Parathyroid adenoma (tissue), 2 donors: ENCODE measurements around the gene C1orf35.

ENCODE experiments used
- H2AFZ ChIP-seq: fragments of 300-600 bp; sonication (generic); one replicate; pipeline ENCODE4 v1.7.0; 2017; ENCODE audit warnings: antibody characterized with exemption, mild to moderate bottlenecking
- H3K27ac ChIP-seq: fragments of 300-600 bp; sonication (generic); one replicate; pipeline ENCODE4 v1.7.0; 2017
- H3K27me3 ChIP-seq: fragments of 300-600 bp; sonication (generic); one replicate; pipeline ENCODE4 v1.7.0; 2017; ENCODE audit warnings: low read length; ENCODE audit not compliant: control insufficient read depth, insufficient read depth
- H3K36me3 ChIP-seq: fragments of 300-600 bp; sonication (generic); one replicate; pipeline ENCODE4 v1.7.0; 2017; ENCODE audit warnings: low read length; ENCODE audit not compliant: control insufficient read depth, insufficient read depth
- H3K4me1 ChIP-seq: fragments of 300-600 bp; sonication (generic); one replicate; pipeline ENCODE4 v1.7.0; 2017; ENCODE audit warnings: control low read depth
- H3K4me2 ChIP-seq: fragments of 300-600 bp; sonication (generic); one replicate; pipeline ENCODE4 v1.7.0; 2017; ENCODE audit warnings: low read length
- H3K4me3 ChIP-seq: fragments of 300-600 bp; sonication (generic); one replicate; pipeline ENCODE4 v1.7.0; 2017; ENCODE audit warnings: low read depth, low read length
- H3K79me2 ChIP-seq: fragments of 300-600 bp; sonication (generic); one replicate; pipeline ENCODE4 v1.7.0; 2017; ENCODE audit warnings: control low read depth
- H3K9ac ChIP-seq: fragments of 300-600 bp; sonication (generic); one replicate; pipeline ENCODE4 v1.7.0; 2017; ENCODE audit warnings: mild to moderate bottlenecking
- H3K9me3 ChIP-seq: fragments of 300-600 bp; sonication (generic); one replicate; pipeline ENCODE4 v1.7.0; 2017; ENCODE audit warnings: low read length; ENCODE audit not compliant: control insufficient read depth
- TF ChIP-seq, protein P1 (sequence below): fragments of 300-600 bp; sonication (generic); IDR thresholded peaks from one replicate; pipeline ENCODE4 v1.7.0; 2017; ENCODE audit warnings: antibody characterized with exemption, mild to moderate bottlenecking
- donor health status: primary hyperparathyroidism.

The C1orf35 gene

DNA sequence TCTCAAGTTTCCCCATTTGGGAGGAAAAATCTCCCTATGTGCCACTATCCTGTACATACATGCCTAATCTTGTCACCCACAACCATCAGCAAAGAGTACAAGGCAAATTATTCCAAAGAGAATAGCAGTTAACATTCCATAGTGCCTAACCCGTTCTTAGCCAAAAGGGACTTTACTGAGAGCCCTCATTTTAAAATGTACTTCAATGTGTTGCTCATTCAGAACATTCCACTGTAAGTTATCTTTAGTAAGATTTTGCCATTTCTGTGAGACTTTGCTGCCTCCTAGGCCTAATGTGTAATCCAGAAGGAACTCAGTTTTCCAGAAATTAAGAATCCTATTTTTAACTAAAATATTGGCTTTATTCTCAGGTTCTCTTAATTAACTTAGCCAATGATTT is 17.2 kb upstream of the C1orf35 start:
- no peak overlapping the region for H3K4me3 ChIP-seq
- H3K4me2 ChIP-seq, result no peak overlapping the region
- no peak overlapping the region for H3K9ac ChIP-seq
- no peaks in the 10 kb centered on the region for H3K27me3 ChIP-seq
- no peaks in the 10 kb centered on the region for H3K36me3 ChIP-seq
- no peaks in the 10 kb centered on the region for H3K4me1 ChIP-seq
- no peaks in the 10 kb centered on the region for H3K79me2 ChIP-seq
- H3K9me3 ChIP-seq, result no peaks in the 10 kb centered on the region
- H3K27ac ChIP-seq, result no peak overlapping the region
- no peak overlapping the region for H2AFZ ChIP-seq
- TF ChIP-seq, protein P1, sequence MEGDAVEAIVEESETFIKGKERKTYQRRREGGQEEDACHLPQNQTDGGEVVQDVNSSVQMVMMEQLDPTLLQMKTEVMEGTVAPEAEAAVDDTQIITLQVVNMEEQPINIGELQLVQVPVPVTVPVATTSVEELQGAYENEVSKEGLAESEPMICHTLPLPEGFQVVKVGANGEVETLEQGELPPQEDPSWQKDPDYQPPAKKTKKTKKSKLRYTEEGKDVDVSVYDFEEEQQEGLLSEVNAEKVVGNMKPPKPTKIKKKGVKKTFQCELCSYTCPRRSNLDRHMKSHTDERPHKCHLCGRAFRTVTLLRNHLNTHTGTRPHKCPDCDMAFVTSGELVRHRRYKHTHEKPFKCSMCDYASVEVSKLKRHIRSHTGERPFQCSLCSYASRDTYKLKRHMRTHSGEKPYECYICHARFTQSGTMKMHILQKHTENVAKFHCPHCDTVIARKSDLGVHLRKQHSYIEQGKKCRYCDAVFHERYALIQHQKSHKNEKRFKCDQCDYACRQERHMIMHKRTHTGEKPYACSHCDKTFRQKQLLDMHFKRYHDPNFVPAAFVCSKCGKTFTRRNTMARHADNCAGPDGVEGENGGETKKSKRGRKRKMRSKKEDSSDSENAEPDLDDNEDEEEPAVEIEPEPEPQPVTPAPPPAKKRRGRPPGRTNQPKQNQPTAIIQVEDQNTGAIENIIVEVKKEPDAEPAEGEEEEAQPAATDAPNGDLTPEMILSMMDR, result no peak

DNA sequence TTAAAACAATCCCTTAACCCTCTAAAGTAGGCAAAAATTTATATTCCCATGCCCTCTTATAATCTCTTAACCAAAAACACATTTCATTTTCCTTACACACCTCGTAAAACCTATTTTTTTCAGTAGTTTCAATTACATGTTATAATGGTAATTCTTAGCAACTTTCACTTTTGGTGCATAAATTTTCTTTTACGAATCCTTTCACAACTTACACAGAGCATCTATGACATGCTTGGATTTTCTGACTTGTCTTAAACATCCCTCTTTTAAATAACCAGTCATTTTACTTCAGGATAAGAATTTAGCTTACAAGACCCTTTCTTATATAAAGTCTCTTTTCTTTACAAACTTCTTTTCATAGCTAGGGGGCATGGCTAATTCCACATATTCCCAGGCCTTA is 14.9 kb upstream of the C1orf35 start:
- H3K9ac ChIP-seq, result no peak overlapping the region
- no peaks in the 10 kb centered on the region for H3K36me3 ChIP-seq
- no peak overlapping the region for H2AFZ ChIP-seq
- no peak overlapping the region for H3K4me2 ChIP-seq
- no peaks in the 10 kb centered on the region for H3K4me1 ChIP-seq
- no peaks in the 10 kb centered on the region for H3K79me2 ChIP-seq
- H3K4me3 ChIP-seq, result no peak overlapping the region
- H3K27ac ChIP-seq, result no peak overlapping the region
- TF ChIP-seq, protein P1, result no peak
- H3K27me3 ChIP-seq, result no peaks in the 10 kb centered on the region
- H3K9me3 ChIP-seq, result no peaks in the 10 kb centered on the region

DNA sequence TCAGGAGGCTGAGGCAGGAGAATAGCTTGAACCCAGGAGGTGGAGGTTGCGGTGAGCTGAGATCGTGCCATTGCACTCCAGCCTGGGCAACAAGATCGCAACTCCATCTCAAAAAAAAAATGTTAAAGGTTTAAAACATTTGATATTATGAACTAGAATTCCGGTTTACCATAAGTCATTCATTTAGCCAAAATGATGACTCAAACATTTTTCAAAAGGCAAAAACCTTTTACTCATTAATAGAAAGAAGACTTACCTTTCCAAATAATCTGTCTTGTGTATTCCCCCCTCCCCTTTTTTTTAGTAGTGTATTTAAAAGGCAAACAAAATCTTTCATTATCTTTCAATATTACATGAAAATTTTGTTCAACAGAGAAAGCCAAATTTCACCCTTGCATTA is 14.2 kb upstream of the C1orf35 start:
- Histone ChIP-seq H3K9ac (no peak overlapping the region), H3K79me2 (no peaks in the 10 kb centered on the region), H3K4me1 (no peaks in the 10 kb centered on the region), H3K4me2 (no peak overlapping the region), H3K27ac (no peak overlapping the region), H3K4me3 (no peak overlapping the region), H3K9me3 (no peaks in the 10 kb centered on the region), H3K36me3 (no peaks in the 10 kb centered on the region), H3K27me3 (no peaks in the 10 kb centered on the region), H2AFZ (no peak overlapping the region)
- TF ChIP-seq, protein P1, result no peak

DNA sequence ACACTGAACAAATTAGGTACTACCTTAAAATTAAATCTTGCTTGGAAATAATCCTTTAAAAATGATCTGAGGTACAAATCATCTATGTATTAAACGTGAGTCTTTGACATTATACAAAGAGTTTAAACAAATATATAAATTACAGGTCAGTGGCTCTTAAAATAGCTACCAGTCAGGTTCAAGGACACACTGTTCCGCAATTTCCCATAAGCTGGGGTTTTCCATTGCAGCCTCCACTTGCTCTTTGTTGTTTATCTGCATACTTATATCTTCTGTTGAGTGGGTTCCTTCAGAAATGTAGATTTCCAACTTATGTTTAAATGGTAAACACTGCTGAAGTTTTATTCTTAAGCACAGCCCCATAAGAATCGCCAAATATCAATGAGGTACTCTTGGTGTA is 11.7 kb upstream of the C1orf35 start:
- TF ChIP-seq, protein P1, result no peak

DNA sequence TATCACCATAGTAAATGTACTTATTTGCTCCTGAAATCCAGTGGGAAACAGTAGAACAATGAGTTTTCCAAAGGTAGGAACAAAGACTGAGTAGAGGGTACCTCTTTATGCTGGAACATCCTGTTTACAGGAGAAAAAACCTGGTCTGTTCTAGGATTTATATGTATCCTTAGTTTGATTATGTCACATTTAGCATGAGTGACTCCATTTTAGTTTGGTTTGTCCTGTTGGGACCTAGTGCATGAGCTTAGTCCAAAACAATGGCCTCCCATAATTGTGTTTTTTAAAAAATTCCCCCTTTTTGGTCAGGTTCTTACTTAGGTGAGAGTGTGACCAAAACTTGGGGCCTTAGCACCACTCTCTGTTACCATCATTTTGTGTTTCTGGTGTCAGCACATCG is 9.5 kb upstream of the C1orf35 start:
- H3K4me1 ChIP-seq, result peaks cover 6% of the 10 kb centered on the region
- no peak overlapping the region for H3K4me2 ChIP-seq
- no peak overlapping the region for H3K27ac ChIP-seq
- no peak overlapping the region for H3K4me3 ChIP-seq
- TF ChIP-seq, protein P1, result no peak
- no peak overlapping the region for H3K9ac ChIP-seq
- no peaks in the 10 kb centered on the region for H3K9me3 ChIP-seq
- H2AFZ ChIP-seq, result no peak overlapping the region
- no peaks in the 10 kb centered on the region for H3K27me3 ChIP-seq
- H3K79me2 ChIP-seq, result no peaks in the 10 kb centered on the region
- H3K36me3 ChIP-seq, result no peaks in the 10 kb centered on the region

More for the DNA sequence above, 11.7 kb upstream of the C1orf35 start:
- H3K4me1 ChIP-seq, result peaks cover 2% of the 10 kb centered on the region
- H3K4me2 ChIP-seq, result no peak overlapping the region
- H3K4me3 ChIP-seq, result no peak overlapping the region
- H2AFZ ChIP-seq, result no peak overlapping the region
- H3K36me3 ChIP-seq, result no peaks in the 10 kb centered on the region
- no peaks in the 10 kb centered on the region for H3K27me3 ChIP-seq
- H3K79me2 ChIP-seq, result no peaks in the 10 kb centered on the region
- H3K27ac ChIP-seq, result no peak overlapping the region
- H3K9me3 ChIP-seq, result no peaks in the 10 kb centered on the region
- H3K9ac ChIP-seq, result no peak overlapping the region
